Stimulated activated memory B cell treated with anti-CD40 and anti-IgM and Interleukin-4, amounts not matched to agents 10 μg/mL and 1 μg/mL and 100 μg/mL, for 72 hours (primary cell): ENCODE data around the gene TMEM121B.
"Not testable (repeated sequence)": the region's sequence is repeated elsewhere in the genome, so short reads cannot be mapped to it uniquely, and the experiment has no call there.

Experiments used
- ATAC-seq: fragments of 150-1000 bp; cut with Tn5 transposase; 2 replicates; pipeline ENCODE4 v1.10.0; 2021
- H3K27ac Mint-ChIP-seq: one replicate; pipeline ENCODE4 v1.8.0; 2022; ENCODE audit warnings: mild to moderate bottlenecking, mixed read lengths
- H3K27me3 Mint-ChIP-seq: one replicate; pipeline ENCODE4 v1.8.0; 2022; ENCODE audit warnings: mixed read lengths
- H3K36me3 Mint-ChIP-seq: one replicate; pipeline ENCODE4 v1.8.0; 2022; ENCODE audit warnings: mixed read lengths
- H3K4me1 Mint-ChIP-seq: one replicate; pipeline ENCODE4 v1.8.0; 2022; ENCODE audit warnings: mixed read lengths
- H3K4me3 Mint-ChIP-seq: one replicate; pipeline ENCODE4 v1.8.0; 2022; ENCODE audit warnings: mild to moderate bottlenecking, moderate library complexity, mixed read lengths
- H3K9me3 Mint-ChIP-seq: one replicate; pipeline ENCODE4 v1.8.0; 2022; ENCODE audit warnings: mixed read lengths

Gene TMEM121B

DNA sequence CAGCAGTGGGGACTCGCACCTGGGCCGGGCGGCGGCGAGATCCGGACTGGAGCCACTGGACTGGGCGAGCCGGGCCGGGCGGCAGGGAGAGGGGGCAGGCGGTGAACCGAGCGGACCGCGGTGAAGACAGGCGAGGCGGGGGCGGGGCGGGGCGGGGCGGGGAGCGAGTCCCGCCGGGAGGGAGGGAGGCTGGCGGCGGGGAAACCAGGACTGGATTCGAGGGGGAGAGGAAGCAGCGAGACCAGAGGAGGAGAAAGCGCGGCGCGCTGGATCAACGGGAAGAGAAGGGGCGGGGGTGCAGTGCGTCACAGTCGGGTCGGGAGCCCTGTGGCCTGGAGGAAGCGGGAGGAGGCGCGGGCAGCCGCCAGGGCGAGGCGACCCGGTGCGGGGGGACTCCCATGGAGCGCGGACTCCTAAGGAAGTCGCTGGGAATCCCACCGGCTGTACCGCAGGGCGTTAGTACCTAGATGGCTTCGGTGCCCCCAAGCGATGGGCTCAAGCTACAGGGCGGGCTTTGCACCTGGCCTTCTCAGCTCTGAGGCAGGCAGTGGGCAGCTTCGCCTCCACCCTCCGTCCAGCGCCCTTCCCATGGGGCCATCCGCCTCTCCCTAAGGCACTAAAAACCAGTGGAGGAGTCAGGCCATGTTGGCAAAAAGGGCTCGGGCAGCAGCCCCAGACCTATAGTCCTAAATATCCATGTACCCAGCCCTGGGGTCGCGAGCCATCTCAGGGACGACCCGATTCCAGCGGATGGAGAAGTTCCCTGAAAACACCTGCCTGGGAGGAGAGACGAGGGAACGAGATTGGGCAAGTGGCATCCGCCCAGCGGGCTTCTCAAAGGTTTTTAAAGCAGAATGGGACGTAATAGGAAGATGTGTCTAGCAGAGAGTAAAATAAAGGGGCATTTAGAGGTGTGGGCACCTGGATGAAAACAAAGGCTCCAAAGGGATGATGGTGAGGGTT is at the start of gene TMEM121B:
Gene TMEM121B (minus strand): TSS at position 128 of the 963 bp plus-strand sequence. CDS start 233 bp downstream, outside the sequence.
- no peak within 1 kb of the TSS for H3K27ac Mint-ChIP-seq

DNA sequence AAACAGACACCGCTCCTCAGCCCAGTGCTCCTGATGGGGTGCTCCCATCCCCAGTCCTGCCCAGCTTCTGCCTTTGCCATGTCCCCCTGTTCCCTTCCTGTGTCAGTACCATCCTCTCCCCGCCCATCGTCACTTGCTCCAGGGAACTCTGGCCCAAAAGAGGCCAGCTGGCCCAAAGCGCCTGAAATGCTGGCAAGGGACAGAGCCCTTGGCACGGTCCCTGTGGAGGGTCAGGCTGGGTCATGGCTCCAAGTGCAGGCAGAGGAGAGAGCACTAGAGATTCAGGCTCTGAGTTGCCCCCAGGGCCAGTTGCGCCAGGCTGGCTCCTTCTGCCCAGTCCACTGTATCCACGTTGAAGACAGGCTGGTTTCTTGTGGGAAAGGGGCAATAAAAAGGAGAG is 46.3 kb upstream of the TMEM121B start:
- no peak overlapping the region for H3K27ac Mint-ChIP-seq
- H3K4me1 Mint-ChIP-seq, result peaks cover 7% of the 10 kb centered on the region
- H3K36me3 Mint-ChIP-seq, result no peaks in the 10 kb centered on the region
- H3K4me3 Mint-ChIP-seq, result no peak overlapping the region
- no peaks in the 10 kb centered on the region for H3K9me3 Mint-ChIP-seq
- no peak for ATAC-seq
- no peaks in the 10 kb centered on the region for H3K27me3 Mint-ChIP-seq

More for the DNA sequence above, at the start of gene TMEM121B:
- Mint-ChIP-seq H3K36me3 (no peaks in the 10 kb centered on the region), H3K4me3 (peak within 1 kb of the TSS; percentile 59), H3K4me1 (peaks cover 28% of the 10 kb centered on the region), H3K9me3 (no peaks in the 10 kb centered on the region), H3K27me3 (peaks cover 61% of the 10 kb centered on the region)
- no peak for ATAC-seq

- no peak for ATAC-seq
- no peaks in the 10 kb centered on the region for H3K9me3 Mint-ChIP-seq
- H3K4me3 Mint-ChIP-seq, result no peak overlapping the region
- H3K27me3 Mint-ChIP-seq, result no peaks in the 10 kb centered on the region
- H3K27ac Mint-ChIP-seq, result no peak overlapping the region
- H3K36me3 Mint-ChIP-seq, result no peaks in the 10 kb centered on the region
- H3K4me1 Mint-ChIP-seq, result peaks cover 6% of the 10 kb centered on the region
Observed at GRCh38 chr22:17164392-17165024, 43.3 kb upstream of the TMEM121B start.

GRCh38 chr22:17162731-17163130 is 41.6 kb upstream of the TMEM121B start:
- H3K9me3 Mint-ChIP-seq, result no peaks in the 10 kb centered on the region
- no peak for ATAC-seq
- no peak overlapping the region for H3K4me3 Mint-ChIP-seq
- no peaks in the 10 kb centered on the region for H3K27me3 Mint-ChIP-seq
- no peak overlapping the region for H3K27ac Mint-ChIP-seq
- peaks cover 8% of the 10 kb centered on the region for H3K4me1 Mint-ChIP-seq
- H3K36me3 Mint-ChIP-seq, result no peaks in the 10 kb centered on the region

- Mint-ChIP-seq H3K4me3 (no peak overlapping the region), H3K36me3 (no peaks in the 10 kb centered on the region), H3K27ac (no peak overlapping the region)
Observed at GRCh38 chr22:17161991-17162390, 40.8 kb upstream of the TMEM121B start.

DNA sequence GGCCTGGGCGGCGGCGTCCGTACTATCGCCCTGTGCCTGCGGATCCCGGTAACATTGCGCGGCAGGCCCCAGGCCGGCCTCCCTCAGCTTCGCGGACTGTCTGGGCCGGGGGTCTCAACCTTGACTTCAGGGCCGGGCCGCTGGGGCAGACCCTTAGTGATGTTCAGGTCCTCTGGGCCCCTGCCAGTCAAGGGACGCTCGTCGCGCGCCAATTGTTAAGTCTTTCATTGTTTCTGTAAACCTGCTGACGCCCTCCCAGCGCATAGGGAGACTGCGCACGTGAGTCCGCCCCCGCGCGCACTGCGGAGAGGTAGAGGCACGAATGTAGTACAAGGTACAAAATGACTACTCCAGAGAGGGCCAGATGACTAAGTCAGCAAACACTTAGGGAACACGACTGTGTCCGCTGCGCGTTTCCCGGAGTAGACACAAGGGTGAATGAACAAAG is 38.4 kb upstream of the TMEM121B start:
- H3K36me3 Mint-ChIP-seq, result no peaks in the 10 kb centered on the region
- peak; percentile 52 for ATAC-seq
- H3K27ac Mint-ChIP-seq, result peak overlapping the region; percentile 84
- H3K27me3 Mint-ChIP-seq, result no peaks in the 10 kb centered on the region
- H3K4me1 Mint-ChIP-seq, result peaks cover 23% of the 10 kb centered on the region
- peak overlapping the region; percentile 85 for H3K4me3 Mint-ChIP-seq
- H3K9me3 Mint-ChIP-seq, result no peaks in the 10 kb centered on the region

More at GRCh38 chr22:17161991-17162390, 40.8 kb upstream of the TMEM121B start:
- H3K9me3 Mint-ChIP-seq, result no peaks in the 10 kb centered on the region
- ATAC-seq, result no peak
- H3K27me3 Mint-ChIP-seq, result no peaks in the 10 kb centered on the region
- peaks cover 8% of the 10 kb centered on the region for H3K4me1 Mint-ChIP-seq

DNA sequence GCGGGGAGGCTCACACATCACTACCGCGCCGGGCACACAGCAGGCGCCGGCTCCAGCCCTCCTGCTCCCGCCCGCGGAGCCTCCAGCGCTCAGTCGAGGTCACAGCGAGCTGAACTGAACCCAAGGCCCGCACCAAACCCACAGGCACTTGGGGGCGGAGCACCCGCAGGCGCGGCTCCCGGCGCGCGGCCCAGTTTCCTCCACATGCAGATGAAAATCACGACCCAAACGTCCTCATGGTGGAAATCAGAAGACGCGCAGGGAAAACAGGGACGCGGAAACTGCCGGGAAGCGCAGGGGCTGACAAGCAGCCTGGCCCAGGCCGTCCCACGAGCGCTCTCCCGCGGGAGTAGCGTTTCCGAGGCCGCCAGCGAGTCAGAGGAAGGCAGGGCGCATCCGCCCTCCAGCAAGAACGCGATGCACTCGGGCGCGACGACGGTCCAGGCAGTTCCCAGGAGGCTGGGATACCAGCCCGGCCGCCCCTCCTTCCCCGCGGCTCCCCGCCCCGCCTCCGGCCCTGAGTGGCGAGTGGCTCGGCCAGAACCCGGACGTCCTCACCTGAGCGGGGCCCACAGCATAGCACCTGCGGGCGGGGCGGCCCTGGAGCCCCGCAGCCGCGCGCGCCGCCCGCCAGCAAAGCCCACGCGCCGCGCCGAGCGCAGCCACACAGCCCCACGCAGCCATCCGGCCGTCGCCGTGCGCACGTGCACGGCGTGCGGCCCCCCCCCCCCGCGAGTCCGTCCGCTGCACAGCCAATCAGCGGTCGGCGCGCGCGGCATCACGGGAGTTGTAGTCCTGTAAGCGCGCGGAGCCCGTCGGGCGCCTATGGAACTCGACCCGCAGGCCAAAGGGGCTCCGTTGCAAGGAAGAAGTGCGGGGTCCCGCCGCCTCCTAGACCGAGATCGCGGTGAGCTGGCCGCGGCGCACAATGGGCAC is 37.7 kb upstream of the TMEM121B start, which contains the start of gene HDHD5:
Gene HDHD5 (minus strand): TSS at position 710 of the 936 bp plus-strand sequence. CDS start 26 bp downstream, at position 684.
- Mint-ChIP-seq H3K9me3 (no peaks in the 10 kb centered on the region), H3K27ac (peak within 1 kb of the TSS; percentile 84), H3K4me3 (peak within 1 kb of the TSS; percentile 85), H3K4me1 (peaks cover 23% of the 10 kb centered on the region), H3K36me3 (no peaks in the 10 kb centered on the region), H3K27me3 (no peaks in the 10 kb centered on the region)
- ATAC-seq, result peak; percentile 95

DNA sequence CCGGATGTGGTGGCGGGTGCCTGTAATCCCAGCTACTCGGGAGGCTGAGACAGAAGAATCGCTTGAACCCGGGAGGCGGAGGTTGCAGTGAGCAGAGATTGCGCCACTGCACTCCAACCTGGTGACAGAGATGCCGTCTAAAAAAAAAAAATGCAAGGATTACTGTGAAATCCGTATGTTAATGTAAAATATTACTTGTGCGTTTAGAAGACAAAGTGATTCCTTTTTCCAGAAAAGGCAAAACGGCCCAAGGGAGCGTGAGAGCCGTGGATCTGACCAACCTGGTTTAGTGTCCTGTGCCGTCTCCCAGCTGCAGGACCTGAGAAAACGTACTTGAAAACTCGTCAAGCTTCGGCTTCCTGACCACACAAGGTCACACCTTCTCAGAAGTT is 37.0 kb upstream of the TMEM121B start:
- Mint-ChIP-seq H3K27ac (peak overlapping the region; percentile 84), H3K4me3 (peak overlapping the region; percentile 85), H3K36me3 (no peaks in the 10 kb centered on the region), H3K4me1 (peaks cover 23% of the 10 kb centered on the region), H3K27me3 (no peaks in the 10 kb centered on the region), H3K9me3 (no peaks in the 10 kb centered on the region)
- ATAC-seq, result no peak

- Mint-ChIP-seq H3K4me1 (peaks cover 23% of the 10 kb centered on the region), H3K27me3 (no peaks in the 10 kb centered on the region), H3K4me3 (peak overlapping the region; percentile 85), H3K36me3 (no peaks in the 10 kb centered on the region), H3K27ac (no peak overlapping the region), H3K9me3 (no peaks in the 10 kb centered on the region)
- no peak for ATAC-seq
Observed at GRCh38 chr22:17157714-17158113, 36.6 kb upstream of the TMEM121B start.

DNA sequence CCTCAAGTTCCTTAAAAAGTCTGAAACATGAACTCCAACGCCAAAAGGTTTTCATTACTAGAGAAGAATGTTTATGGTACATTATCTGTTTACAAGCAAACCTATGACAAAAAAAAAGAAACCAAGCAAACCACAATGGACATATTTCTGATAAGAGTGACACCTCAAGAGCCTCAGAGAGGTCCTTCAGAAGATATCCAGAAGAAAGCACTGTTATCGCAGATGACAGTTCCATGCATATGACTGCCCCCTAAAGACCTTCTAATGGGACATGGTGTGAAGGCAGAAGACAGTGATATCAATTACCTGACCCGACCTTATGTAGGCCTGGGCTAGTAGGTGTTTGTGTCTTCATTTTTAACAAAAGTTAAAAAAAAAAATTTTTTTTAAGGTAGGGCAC is 34.8 kb upstream of the TMEM121B start:
- H3K4me3 Mint-ChIP-seq, result no peak overlapping the region
- H3K36me3 Mint-ChIP-seq, result peaks cover 7% of the 10 kb centered on the region
- H3K27me3 Mint-ChIP-seq, result no peaks in the 10 kb centered on the region
- no peak for ATAC-seq
- H3K4me1 Mint-ChIP-seq, result peaks cover 31% of the 10 kb centered on the region
- H3K27ac Mint-ChIP-seq, result no peak overlapping the region
- no peaks in the 10 kb centered on the region for H3K9me3 Mint-ChIP-seq

GRCh38 chr22:17152971-17153370 is 31.8 kb upstream of the TMEM121B start:
- Mint-ChIP-seq H3K4me1 (peaks cover 23% of the 10 kb centered on the region), H3K9me3 (no peaks in the 10 kb centered on the region), H3K27ac (no peak overlapping the region), H3K36me3 (peaks cover 7% of the 10 kb centered on the region), H3K4me3 (no peak overlapping the region), H3K27me3 (no peaks in the 10 kb centered on the region)
- ATAC-seq, result no peak

DNA sequence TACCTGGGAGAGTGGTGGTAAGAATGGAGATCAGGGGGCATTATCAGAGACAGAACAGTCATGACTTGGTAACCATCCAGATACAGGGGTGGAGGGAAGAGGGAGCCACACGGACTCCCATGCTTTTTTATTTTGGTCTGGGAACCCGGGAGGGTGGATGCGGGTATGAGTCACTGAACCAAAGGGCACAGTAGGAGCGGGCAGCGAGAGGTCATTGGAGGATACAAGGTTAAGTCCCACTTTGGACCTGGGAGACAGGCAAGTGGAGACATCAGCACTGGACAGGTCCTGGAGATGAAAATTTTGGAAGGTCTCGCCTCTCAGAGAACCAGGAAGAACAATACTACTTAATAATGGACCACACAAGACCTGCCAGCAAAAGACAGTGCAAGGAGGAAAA is 31.2 kb upstream of the TMEM121B start:
- Mint-ChIP-seq H3K4me3 (no peak overlapping the region), H3K4me1 (peaks cover 28% of the 10 kb centered on the region), H3K27me3 (no peaks in the 10 kb centered on the region), H3K36me3 (peaks cover 14% of the 10 kb centered on the region), H3K9me3 (no peaks in the 10 kb centered on the region), H3K27ac (no peak overlapping the region)
- ATAC-seq, result no peak

DNA sequence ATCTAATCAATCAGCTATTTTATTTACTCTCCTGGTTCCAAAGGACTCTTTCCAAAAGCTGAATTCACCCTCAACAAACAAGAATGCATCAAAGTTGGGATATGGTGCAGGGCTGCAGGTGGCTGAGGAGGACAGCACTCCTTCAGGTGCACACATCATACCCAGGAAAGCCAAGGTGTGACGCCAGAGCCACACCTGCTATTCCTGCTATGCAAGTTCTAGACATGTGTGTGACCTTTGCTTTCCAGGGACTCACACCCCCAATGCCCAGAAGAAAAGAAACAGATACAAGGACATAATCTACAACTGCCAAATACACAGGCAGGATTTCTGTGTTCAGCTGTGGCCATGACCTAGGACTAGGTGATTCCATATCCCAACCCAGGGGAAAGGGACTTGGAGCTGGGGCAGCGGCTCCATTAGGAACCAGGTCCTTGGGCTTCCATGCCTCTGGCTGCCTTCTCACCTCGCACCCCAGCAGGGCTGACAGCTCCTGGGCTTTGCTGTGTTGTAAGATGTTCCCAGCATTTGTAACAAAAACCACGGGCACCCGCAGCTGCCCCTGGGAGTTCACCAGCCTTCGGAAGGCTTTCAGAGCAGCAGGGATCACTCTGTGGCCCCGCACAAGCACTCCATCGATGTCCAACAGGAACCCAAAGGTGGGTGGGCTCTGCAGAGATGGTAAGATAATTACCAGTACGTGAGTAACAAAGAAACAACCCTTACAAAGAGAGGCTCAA is 28.1 kb upstream of the TMEM121B start:
- H3K4me3 Mint-ChIP-seq, result no peak overlapping the region
- H3K9me3 Mint-ChIP-seq, result no peaks in the 10 kb centered on the region
- no peaks in the 10 kb centered on the region for H3K27me3 Mint-ChIP-seq
- peaks cover 16% of the 10 kb centered on the region for H3K36me3 Mint-ChIP-seq
- no peak for ATAC-seq
- H3K4me1 Mint-ChIP-seq, result peaks cover 19% of the 10 kb centered on the region
- H3K27ac Mint-ChIP-seq, result no peak overlapping the region

- Mint-ChIP-seq H3K4me1 (peaks cover 18% of the 10 kb centered on the region), H3K36me3 (peaks cover 29% of the 10 kb centered on the region), H3K27ac (peak overlapping the region; percentile 67)
- not testable (repeated sequence) for H3K9me3 Mint-ChIP-seq, H3K4me3 Mint-ChIP-seq, ATAC-seq, H3K27me3 Mint-ChIP-seq
Observed at GRCh38 chr22:17147458-17147857, 26.3 kb upstream of the TMEM121B start.
